Lung (tissue), 12 donors: ENCODE results near the gene OGG1. TPM values are rescaled to one million over a fixed set of nuclear protein-coding genes. Genes with fewer than 3 reads are reported as not detected.

Source experiments
- ATAC-seq: fragments of 200-7000 bp; cut with Tn5 transposase; one replicate; pipeline ENCODE4 v1.9.1; 2020; ENCODE audit warnings: moderate number of reproducible peaks; ENCODE audit not compliant: insufficient read depth, low FRiP score
- DNase-seq, 3 donors: peaks; one replicate each; pipeline ENCODE4 v3.0.0-alpha.2; 2013 to 2017
- H3K27ac ChIP-seq, 2 donors: one replicate each; pipeline ENCODE4 v1.5.1; 2013; ENCODE audit warnings: mild to moderate bottlenecking in 2 of 2, moderate library complexity in 2 of 2, control low read depth in 1 of 2, inconsistent platforms in 1 of 2, low read depth in 1 of 2, low read length in 1 of 2
- H3K27me3 ChIP-seq, 3 donors: one replicate each; pipeline ENCODE4 v1.5.1; 2013; ENCODE audit warnings: low read length in 2 of 3; ENCODE audit not compliant: control insufficient read depth in 3 of 3, insufficient read depth in 3 of 3
- H3K36me3 ChIP-seq, 4 donors: one replicate each; pipeline ENCODE4 v1.5.1; 2013; ENCODE audit warnings: low read length in 4 of 4, mild to moderate bottlenecking in 1 of 4, moderate library complexity in 1 of 4; ENCODE audit not compliant: control insufficient read depth in 4 of 4, insufficient read depth in 4 of 4
- H3K4me1 ChIP-seq, 5 donors: one replicate each; pipeline ENCODE4 v1.5.1; 2013; ENCODE audit warnings: low read length in 5 of 5, mild to moderate bottlenecking in 2 of 5, moderate library complexity in 1 of 5; ENCODE audit not compliant: control insufficient read depth in 5 of 5, insufficient read depth in 5 of 5
- H3K4me3 ChIP-seq: one replicate; pipeline ENCODE4 v1.5.1; 2013; ENCODE audit warnings: mild to moderate bottlenecking, control low read depth, moderate library complexity
- H3K9ac ChIP-seq, 2 donors: one replicate each; pipeline ENCODE4 v1.5.1; 2013; ENCODE audit warnings: low read length in 2 of 2, control low read depth in 1 of 2; ENCODE audit not compliant: insufficient read depth in 1 of 2
- H3K9me3 ChIP-seq, 4 donors: one replicate each; pipeline ENCODE4 v1.5.1; 2013; ENCODE audit warnings: low read length in 3 of 4, mild to moderate bottlenecking in 1 of 4, moderate library complexity in 1 of 4; ENCODE audit not compliant: control insufficient read depth in 4 of 4, insufficient read depth in 3 of 4
- WGBS, 2 donors: extraction: QIAGEN DNeasy Blood & Tissue Kit; methylation state at CpG; one replicate each; pipeline ENCODE4 v1.1.7; 2013; 5-methylcytosine and 5-hydroxymethylcytosine counted together
- polyA plus RNA-seq, 2 donors: library from polyadenylated mRNA; stranded (reverse); fragments of 200-250 nt; gene quantifications; one replicate each; pipeline ENCODE4 v1.2.1, GENCODE V29; 2013
- total RNA-seq, 2 donors: library from RNA; depleted of rRNA in 1 of 2; stranded (reverse); fragments of >200 nt in 1 of 2; gene quantifications; one replicate each; pipeline ENCODE4 v1.2.1, GENCODE V29; 2014 to 2021
- TF ChIP-seq, protein P1 (sequence below): IDR thresholded peaks from 2 replicates; pipeline ENCODE4 v1.5.1; 2012; ENCODE audit warnings: mild to moderate bottlenecking; ENCODE audit errors: control extremely low read depth, extremely low read depth
- donor health status: control.
- donor health status: control.
- donor health status: Bipolar disorder and iron deficiency.
- donor health status: healthy.
- donor health status: DM: yes; HTN: yes; CAD: no.

Gene OGG1
- total and polyA plus RNA-seq, 4 donors, result 13.2 to 31.2 (median 23.3) TPM

DNA sequence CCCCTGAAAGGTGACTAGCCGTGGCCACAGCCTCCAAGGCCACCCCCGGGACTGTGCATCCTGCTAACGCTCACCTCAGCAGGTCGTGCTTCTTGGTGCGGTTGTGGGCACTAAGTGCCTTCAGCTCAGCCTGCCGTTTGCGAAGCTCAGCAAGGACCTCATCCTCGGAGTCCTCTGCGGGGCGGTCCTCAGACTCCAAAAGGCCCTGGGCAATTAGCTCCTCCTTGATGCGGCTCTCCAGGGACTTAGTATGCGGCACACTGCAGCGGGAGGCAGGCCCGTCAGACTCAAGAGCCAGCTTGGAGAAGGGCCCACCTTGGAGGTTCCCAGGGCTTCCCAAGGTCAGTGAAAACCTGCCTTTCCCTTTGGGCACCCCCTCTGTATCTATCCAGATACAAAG is 34.2 kb downstream of the OGG1 start:
- no peaks in the 10 kb centered on the region for H3K27me3 ChIP-seq
- H3K4me1 ChIP-seq, result no peaks in the 10 kb centered on the region
- no peak overlapping the region for H3K4me3 ChIP-seq
- 94 to 98% methylated on average over 14 of the region's 14 CpGs for WGBS, 2 donors
- ATAC-seq, result no peak
- H3K27ac ChIP-seq, result no peak overlapping the region
- TF ChIP-seq, protein P1, sequence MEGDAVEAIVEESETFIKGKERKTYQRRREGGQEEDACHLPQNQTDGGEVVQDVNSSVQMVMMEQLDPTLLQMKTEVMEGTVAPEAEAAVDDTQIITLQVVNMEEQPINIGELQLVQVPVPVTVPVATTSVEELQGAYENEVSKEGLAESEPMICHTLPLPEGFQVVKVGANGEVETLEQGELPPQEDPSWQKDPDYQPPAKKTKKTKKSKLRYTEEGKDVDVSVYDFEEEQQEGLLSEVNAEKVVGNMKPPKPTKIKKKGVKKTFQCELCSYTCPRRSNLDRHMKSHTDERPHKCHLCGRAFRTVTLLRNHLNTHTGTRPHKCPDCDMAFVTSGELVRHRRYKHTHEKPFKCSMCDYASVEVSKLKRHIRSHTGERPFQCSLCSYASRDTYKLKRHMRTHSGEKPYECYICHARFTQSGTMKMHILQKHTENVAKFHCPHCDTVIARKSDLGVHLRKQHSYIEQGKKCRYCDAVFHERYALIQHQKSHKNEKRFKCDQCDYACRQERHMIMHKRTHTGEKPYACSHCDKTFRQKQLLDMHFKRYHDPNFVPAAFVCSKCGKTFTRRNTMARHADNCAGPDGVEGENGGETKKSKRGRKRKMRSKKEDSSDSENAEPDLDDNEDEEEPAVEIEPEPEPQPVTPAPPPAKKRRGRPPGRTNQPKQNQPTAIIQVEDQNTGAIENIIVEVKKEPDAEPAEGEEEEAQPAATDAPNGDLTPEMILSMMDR, result no peak
- H3K36me3 ChIP-seq, result peaks cover 7 to 41% (median 33%) of the 10 kb centered on the region in 4 donors
- no peak overlapping the region for H3K9ac ChIP-seq
- H3K9me3 ChIP-seq, result no peaks in the 10 kb centered on the region
- DNase-seq, result no peak

DNA sequence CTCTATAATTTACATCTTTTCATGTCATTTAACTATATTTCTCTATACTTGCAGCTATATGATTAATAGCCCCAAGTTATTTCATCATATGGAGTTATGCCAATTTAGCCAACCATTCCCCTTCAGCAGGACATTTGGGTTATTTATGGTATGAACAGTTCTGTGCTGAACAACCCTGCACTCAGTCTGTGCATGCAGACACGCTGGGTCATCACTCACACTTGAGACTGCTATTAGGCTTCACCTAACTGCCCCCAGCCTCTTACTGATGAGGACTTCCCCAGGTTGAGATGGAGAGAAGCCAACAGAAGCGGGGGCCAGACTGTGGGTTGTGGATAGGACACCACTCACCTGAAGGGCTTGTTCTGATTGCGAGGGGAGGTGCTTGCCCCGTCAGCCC is 35.2 kb downstream of the OGG1 start:
- 91 to 97% methylated on average over 4 of the region's 4 CpGs for WGBS, 2 donors
- Histone ChIP-seq H3K27ac (no peak overlapping the region), H3K36me3 (peaks cover 10 to 48% (median 38%) of the 10 kb centered on the region in 4 donors), H3K9me3 (no peaks in the 10 kb centered on the region), H3K4me1 (no peaks in the 10 kb centered on the region), H3K4me3 (no peak overlapping the region), H3K27me3 (no peaks in the 10 kb centered on the region), H3K9ac (no peak overlapping the region)
- no peak for ATAC-seq
- TF ChIP-seq, protein P1, result no peak
- no peak for DNase-seq

DNA sequence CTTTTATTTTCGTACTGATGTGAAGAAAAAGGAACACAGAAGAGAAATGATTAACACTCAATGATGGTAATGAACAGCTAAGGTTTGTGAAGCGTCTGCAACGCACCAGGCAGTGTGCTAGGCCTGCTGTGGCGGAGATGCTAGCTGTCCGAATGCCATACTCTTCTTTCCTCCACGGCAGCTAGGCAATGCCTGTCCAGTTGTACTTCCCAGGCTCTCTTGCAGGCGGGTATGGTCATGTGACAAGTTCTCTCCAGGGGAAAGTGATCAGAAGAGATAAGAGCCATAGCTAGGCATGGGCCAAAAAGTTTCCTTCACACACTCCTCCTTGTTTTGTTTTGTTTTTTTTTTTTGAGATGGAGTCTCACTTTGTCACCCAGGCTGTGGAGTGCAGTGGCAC is 35.9 kb downstream of the OGG1 start:
- WGBS, 2 donors, result 84 to 90% methylated on average over 7 of the region's 7 CpGs
- Histone ChIP-seq H3K9ac (no peak overlapping the region), H3K27me3 (no peaks in the 10 kb centered on the region), H3K4me3 (no peak overlapping the region), H3K27ac (no peak overlapping the region), H3K36me3 (peaks cover 10 to 45% (median 35%) of the 10 kb centered on the region in 4 donors), H3K4me1 (no peaks in the 10 kb centered on the region), H3K9me3 (no peaks in the 10 kb centered on the region)
- DNase-seq, result no peak
- no peak for ATAC-seq
- TF ChIP-seq, protein P1, result no peak

DNA sequence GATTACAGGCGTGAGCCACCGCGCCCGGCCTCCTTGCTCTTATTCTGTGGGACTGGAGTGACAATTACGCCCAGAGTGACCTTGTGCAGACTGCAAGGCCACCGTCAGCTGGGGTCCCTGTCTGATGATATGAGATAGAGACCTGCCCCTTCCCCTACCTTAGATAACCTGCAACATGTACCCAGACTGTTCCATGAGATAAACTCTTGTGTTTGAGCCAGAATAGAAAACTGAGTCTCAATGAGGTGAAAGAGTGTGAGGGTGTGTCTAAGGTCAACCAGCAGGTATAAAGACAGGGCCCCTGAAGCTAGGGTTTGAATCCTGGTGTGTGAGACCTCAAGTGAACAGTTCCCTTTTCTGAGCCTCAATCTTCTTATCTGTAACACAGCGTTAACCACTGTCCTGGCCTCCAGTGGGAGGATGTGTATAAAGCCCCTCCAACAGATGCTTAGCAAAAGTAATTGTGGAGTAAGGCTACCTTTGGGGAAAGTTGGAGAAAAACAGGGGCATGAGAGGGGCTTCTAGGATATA is 36.5 kb downstream of the OGG1 start:
- WGBS, 2 donors, result 97% methylated on average over 7 of the region's 7 CpGs
- Histone ChIP-seq H3K27me3 (no peaks in the 10 kb centered on the region), H3K9ac (no peak overlapping the region), H3K9me3 (no peaks in the 10 kb centered on the region), H3K4me1 (peaks cover 0 to 3% (median 0%) of the 10 kb centered on the region in 5 donors), H3K27ac (no peak overlapping the region), H3K36me3 (peaks cover 10 to 40% (median 31%) of the 10 kb centered on the region in 4 donors), H3K4me3 (no peak overlapping the region)
- ATAC-seq, result no peak
- TF ChIP-seq, protein P1, result no peak
- no peak for DNase-seq
